HEK293 (cell line): ENCODE data around the gene CDK16.

ENCODE experiments used
- CTCF ChIA-PET: fragments of 350-600 bp; formaldehyde crosslinking; extraction: SDS; loops from one replicate; lab custom pipeline; 2021; ENCODE audit warnings: antibody characterized with exemption; lab: Yijun Ruan, JAX
- POLR2A ChIA-PET: fragments of 300-600 bp; formaldehyde crosslinking; extraction: SDS; loops from one replicate; lab custom pipeline; 2020; ENCODE audit warnings: antibody characterized with exemption, inconsistent platforms; lab: Yijun Ruan, JAX
- H3K27ac ChIP-seq: fragments of 200-500 bp; sonication (Bioruptor generic); 2 replicates; pipeline ENCODE4 v1.5.1; 2014; ENCODE audit warnings: low read depth, low read length, control low read depth, inconsistent platforms; ENCODE audit errors: extremely low read depth
- H3K36me3 ChIP-seq, 2 experiments: fragments of 200-500 bp in 1 of 2; sonication (Bioruptor generic) in 1 of 2; 1 replicate in 1 of 2; 2 replicates in 1 of 2; pipeline ENCODE4 v1.5.1; 2014 to 2017; ENCODE audit warnings: inconsistent platforms in 2 of 2, low read length in 2 of 2; ENCODE audit not compliant: control insufficient read depth in 2 of 2, insufficient read depth in 1 of 2
- H3K4me1 ChIP-seq: fragments of 200-500 bp; sonication (Bioruptor generic); 2 replicates; pipeline ENCODE4 v1.5.1; 2014; ENCODE audit warnings: mild to moderate bottlenecking, low read length, inconsistent platforms; ENCODE audit not compliant: control insufficient read depth, insufficient read depth
- H3K4me3 ChIP-seq: 2 replicates; pipeline ENCODE4 v1.5.1; 2011; ENCODE audit warnings: low read depth, mild to moderate bottlenecking, control low read depth, low read length, moderate library complexity
- H3K9me3 ChIP-seq: fragments of 200-500 bp; sonication (Bioruptor generic); 2 replicates; pipeline ENCODE4 v1.5.1; 2014; ENCODE audit warnings: low read depth, low read length, inconsistent platforms; ENCODE audit not compliant: control insufficient read depth, insufficient read depth
- HOXD13 ChIP-seq: sonication (generic); formaldehyde crosslinking; IDR thresholded peaks from 2 replicates; pipeline ENCODE4 v1.8.0; 2022; ENCODE audit warnings: missing genetic modification reagents, borderline replicate concordance
- MZF1 ChIP-seq: fragments of 450-650 bp; formaldehyde crosslinking; IDR thresholded peaks from 2 replicates; pipeline ENCODE4 v1.5.1; 2017; ENCODE audit warnings: missing biosample characterization, missing genetic modification characterization, borderline replicate concordance
- OVOL3 ChIP-seq: fragments of 450-650 bp; formaldehyde crosslinking; IDR thresholded peaks from 2 replicates; pipeline ENCODE4 v1.5.1; 2016; ENCODE audit warnings: missing biosample characterization, missing genetic modification characterization
- ZFP41 ChIP-seq: fragments of 450-650 bp; formaldehyde crosslinking; IDR thresholded peaks from 2 replicates; pipeline ENCODE4 v1.5.1; 2016; ENCODE audit warnings: missing biosample characterization, missing genetic modification characterization, borderline replicate concordance
- ZNF155 ChIP-seq: fragments of 450-650 bp; formaldehyde crosslinking; IDR thresholded peaks from 2 replicates; pipeline ENCODE4 v1.5.1; 2016; ENCODE audit warnings: missing biosample characterization, missing genetic modification characterization
- ZNF2 ChIP-seq: fragments of 450-650 bp; formaldehyde crosslinking; IDR thresholded peaks from 2 replicates; pipeline ENCODE4 v1.5.1; 2016; ENCODE audit warnings: missing biosample characterization, missing genetic modification characterization
- ZNF221 ChIP-seq: fragments of 450-650 bp; formaldehyde crosslinking; IDR thresholded peaks from 2 replicates; pipeline ENCODE4 v1.5.1; 2017; ENCODE audit warnings: missing biosample characterization, missing genetic modification characterization, borderline replicate concordance
- ZNF23 ChIP-seq: fragments of 450-650 bp; formaldehyde crosslinking; IDR thresholded peaks from 2 replicates; pipeline ENCODE4 v1.5.1; 2016; ENCODE audit warnings: missing biosample characterization, missing genetic modification characterization, borderline replicate concordance
- ZNF266 ChIP-seq: fragments of 450-650 bp; formaldehyde crosslinking; IDR thresholded peaks from 2 replicates; pipeline ENCODE4 v1.5.1; 2016; ENCODE audit warnings: missing biosample characterization, missing genetic modification characterization, low read depth
- ZNF280C ChIP-seq: fragments of 450-650 bp; formaldehyde crosslinking; IDR thresholded peaks from 2 replicates; pipeline ENCODE4 v1.5.1; 2016; ENCODE audit warnings: missing biosample characterization, missing genetic modification characterization
- ZNF341 ChIP-seq: fragments of 450-650 bp; formaldehyde crosslinking; IDR thresholded peaks from 2 replicates; pipeline ENCODE4; 2016; ENCODE audit warnings: low read depth, missing biosample characterization, missing genetic modification characterization
- ZNF660 ChIP-seq: fragments of 450-650 bp; IDR thresholded peaks from 2 replicates; pipeline ENCODE4 v1.5.1; 2018; ENCODE audit warnings: missing biosample characterization, mild to moderate bottlenecking, missing genetic modification characterization
- ZSCAN23 ChIP-seq: fragments of 450-650 bp; formaldehyde crosslinking; IDR thresholded peaks from 2 replicates; pipeline ENCODE4 v1.5.1; 2016; ENCODE audit warnings: missing biosample characterization, missing genetic modification characterization
- TF ChIP-seq, protein P1 (sequence below): fragments of 450-650 bp; formaldehyde crosslinking; IDR thresholded peaks from 2 replicates; pipeline ENCODE4 v1.5.1; 2016; ENCODE audit warnings: missing biosample characterization, missing genetic modification characterization
- TF ChIP-seq, protein P2 (sequence below): fragments of 450-650 bp; formaldehyde crosslinking; IDR thresholded peaks from 2 replicates; pipeline ENCODE4 v1.5.1; 2016; ENCODE audit warnings: missing biosample characterization, missing genetic modification characterization, low read depth
- TF ChIP-seq, protein P3 (sequence below): fragments of 450-650 bp; formaldehyde crosslinking; conservative IDR thresholded peaks from 2 replicates; pipeline ENCODE4 v1.5.1; 2016; ENCODE audit warnings: low read depth, missing biosample characterization, missing genetic modification characterization
- TF ChIP-seq, protein P4 (sequence below): fragments of 450-650 bp; formaldehyde crosslinking; IDR thresholded peaks from 2 replicates; pipeline ENCODE4 v1.5.1; 2016; ENCODE audit warnings: missing biosample characterization, missing genetic modification characterization

The CDK16 gene

GRCh38 chrX:47244676-47245075 lies 26.2 kb downstream of the CDK16 start:
- TF ChIP-seq OVOL3 (tag by site-specific recombination) (no peak), ZNF2 (tag by site-specific recombination) (no peak), ZNF280C (tag by site-specific recombination) (no peak), ZNF221 (tag by site-specific recombination) (no peak), MZF1 (no peak), ZNF266 (tag by site-specific recombination) (no peak), ZFP41 (tag by site-specific recombination) (no peak), ZNF23 (tag by site-specific recombination) (no peak), HOXD13 (CRISPR knock-in tag) (no peak), ZSCAN23 (tag by site-specific recombination) (no peak), ZNF341 (tag by site-specific recombination) (no peak), ZNF155 (tag by site-specific recombination) (no peak), ZNF660 (no peak)
- TF ChIP-seq, protein P1, sequence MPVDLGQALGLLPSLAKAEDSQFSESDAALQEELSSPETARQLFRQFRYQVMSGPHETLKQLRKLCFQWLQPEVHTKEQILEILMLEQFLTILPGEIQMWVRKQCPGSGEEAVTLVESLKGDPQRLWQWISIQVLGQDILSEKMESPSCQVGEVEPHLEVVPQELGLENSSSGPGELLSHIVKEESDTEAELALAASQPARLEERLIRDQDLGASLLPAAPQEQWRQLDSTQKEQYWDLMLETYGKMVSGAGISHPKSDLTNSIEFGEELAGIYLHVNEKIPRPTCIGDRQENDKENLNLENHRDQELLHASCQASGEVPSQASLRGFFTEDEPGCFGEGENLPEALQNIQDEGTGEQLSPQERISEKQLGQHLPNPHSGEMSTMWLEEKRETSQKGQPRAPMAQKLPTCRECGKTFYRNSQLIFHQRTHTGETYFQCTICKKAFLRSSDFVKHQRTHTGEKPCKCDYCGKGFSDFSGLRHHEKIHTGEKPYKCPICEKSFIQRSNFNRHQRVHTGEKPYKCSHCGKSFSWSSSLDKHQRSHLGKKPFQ (tag by site-specific recombination): no peak
- TF ChIP-seq, protein P2, sequence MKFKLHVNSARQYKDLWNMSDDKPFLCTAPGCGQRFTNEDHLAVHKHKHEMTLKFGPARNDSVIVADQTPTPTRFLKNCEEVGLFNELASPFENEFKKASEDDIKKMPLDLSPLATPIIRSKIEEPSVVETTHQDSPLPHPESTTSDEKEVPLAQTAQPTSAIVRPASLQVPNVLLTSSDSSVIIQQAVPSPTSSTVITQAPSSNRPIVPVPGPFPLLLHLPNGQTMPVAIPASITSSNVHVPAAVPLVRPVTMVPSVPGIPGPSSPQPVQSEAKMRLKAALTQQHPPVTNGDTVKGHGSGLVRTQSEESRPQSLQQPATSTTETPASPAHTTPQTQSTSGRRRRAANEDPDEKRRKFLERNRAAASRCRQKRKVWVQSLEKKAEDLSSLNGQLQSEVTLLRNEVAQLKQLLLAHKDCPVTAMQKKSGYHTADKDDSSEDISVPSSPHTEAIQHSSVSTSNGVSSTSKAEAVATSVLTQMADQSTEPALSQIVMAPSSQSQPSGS (tag by site-specific recombination): no peak
- TF ChIP-seq, protein P3, sequence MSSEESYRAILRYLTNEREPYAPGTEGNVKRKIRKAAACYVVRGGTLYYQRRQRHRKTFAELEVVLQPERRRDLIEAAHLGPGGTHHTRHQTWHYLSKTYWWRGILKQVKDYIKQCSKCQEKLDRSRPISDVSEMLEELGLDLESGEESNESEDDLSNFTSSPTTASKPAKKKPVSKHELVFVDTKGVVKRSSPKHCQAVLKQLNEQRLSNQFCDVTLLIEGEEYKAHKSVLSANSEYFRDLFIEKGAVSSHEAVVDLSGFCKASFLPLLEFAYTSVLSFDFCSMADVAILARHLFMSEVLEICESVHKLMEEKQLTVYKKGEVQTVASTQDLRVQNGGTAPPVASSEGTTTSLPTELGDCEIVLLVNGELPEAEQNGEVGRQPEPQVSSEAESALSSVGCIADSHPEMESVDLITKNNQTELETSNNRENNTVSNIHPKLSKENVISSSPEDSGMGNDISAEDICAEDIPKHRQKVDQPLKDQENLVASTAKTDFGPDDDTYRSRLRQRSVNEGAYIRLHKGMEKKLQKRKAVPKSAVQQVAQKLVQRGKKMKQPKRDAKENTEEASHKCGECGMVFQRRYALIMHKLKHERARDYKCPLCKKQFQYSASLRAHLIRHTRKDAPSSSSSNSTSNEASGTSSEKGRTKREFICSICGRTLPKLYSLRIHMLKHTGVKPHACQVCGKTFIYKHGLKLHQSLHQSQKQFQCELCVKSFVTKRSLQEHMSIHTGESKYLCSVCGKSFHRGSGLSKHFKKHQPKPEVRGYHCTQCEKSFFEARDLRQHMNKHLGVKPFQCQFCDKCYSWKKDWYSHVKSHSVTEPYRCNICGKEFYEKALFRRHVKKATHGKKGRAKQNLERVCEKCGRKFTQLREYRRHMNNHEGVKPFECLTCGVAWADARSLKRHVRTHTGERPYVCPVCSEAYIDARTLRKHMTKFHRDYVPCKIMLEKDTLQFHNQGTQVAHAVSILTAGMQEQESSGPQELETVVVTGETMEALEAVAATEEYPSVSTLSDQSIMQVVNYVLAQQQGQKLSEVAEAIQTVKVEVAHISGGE (tag by site-specific recombination): no peak
- TF ChIP-seq, protein P4, sequence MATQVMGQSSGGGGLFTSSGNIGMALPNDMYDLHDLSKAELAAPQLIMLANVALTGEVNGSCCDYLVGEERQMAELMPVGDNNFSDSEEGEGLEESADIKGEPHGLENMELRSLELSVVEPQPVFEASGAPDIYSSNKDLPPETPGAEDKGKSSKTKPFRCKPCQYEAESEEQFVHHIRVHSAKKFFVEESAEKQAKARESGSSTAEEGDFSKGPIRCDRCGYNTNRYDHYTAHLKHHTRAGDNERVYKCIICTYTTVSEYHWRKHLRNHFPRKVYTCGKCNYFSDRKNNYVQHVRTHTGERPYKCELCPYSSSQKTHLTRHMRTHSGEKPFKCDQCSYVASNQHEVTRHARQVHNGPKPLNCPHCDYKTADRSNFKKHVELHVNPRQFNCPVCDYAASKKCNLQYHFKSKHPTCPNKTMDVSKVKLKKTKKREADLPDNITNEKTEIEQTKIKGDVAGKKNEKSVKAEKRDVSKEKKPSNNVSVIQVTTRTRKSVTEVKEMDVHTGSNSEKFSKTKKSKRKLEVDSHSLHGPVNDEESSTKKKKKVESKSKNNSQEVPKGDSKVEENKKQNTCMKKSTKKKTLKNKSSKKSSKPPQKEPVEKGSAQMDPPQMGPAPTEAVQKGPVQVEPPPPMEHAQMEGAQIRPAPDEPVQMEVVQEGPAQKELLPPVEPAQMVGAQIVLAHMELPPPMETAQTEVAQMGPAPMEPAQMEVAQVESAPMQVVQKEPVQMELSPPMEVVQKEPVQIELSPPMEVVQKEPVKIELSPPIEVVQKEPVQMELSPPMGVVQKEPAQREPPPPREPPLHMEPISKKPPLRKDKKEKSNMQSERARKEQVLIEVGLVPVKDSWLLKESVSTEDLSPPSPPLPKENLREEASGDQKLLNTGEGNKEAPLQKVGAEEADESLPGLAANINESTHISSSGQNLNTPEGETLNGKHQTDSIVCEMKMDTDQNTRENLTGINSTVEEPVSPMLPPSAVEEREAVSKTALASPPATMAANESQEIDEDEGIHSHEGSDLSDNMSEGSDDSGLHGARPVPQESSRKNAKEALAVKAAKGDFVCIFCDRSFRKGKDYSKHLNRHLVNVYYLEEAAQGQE (tag by site-specific recombination): no peak
- peaks cover 30 to 93% of the 10 kb centered on the region in 2 experiments for H3K36me3 ChIP-seq
- POLR2A ChIA-PET: interaction anchor here (0.6 to 3.2 kb wide), 2 partner anchors 12 to 20 kb away, joined by 4 to 8 read pairs; partner anchors contain the start of gene USP11
- H3K4me1 ChIP-seq: no peaks in the 10 kb centered on the region
- no peak overlapping the region for H3K27ac ChIP-seq
- no peak overlapping the region for H3K4me3 ChIP-seq
- no peaks in the 10 kb centered on the region for H3K9me3 ChIP-seq
- CTCF ChIA-PET: interaction anchor here (0.9 kb wide), 1 partner anchor 98 kb away, joined by 3 read pairs; no protein-coding TSS in a partner anchor
